GM12878 (cell line): ENCODE measurements around the gene PES1. TPM values are rescaled to one million over a fixed set of nuclear protein-coding genes. Genes with fewer than 3 reads are reported as not detected.

ENCODE experiments used
- ATAC-seq: fragments of 200-7000 bp; cut with Tn5 transposase; 3 replicates; pipeline ENCODE4 v1.9.1; 2020; ENCODE audit warnings: mild to moderate bottlenecking, moderate library complexity
- BruUV-seq: library from RNA; stranded (reverse); fragments of 400-500 nt; replicated peaks from 2 replicates; lab custom pipeline; 2021; lab: Mats Ljungman, UMichigan
- CTCF ChIA-PET: fragments of 300-600 bp; sonication (Branson Sonifier 250); formaldehyde crosslinking; extraction: SDS; loops from one replicate; lab custom pipeline; 2021; ENCODE audit warnings: inconsistent platforms; lab: Yijun Ruan, JAX
- POLR2A ChIA-PET: fragments of 350-600 bp; formaldehyde crosslinking; extraction: SDS; loops from one replicate; lab custom pipeline; 2021; ENCODE audit warnings: inconsistent platforms; lab: Charles Lee
- RAD21 ChIA-PET: fragments of 300-600 bp; sonication (Branson Sonifier 250); formaldehyde crosslinking; loops from one replicate; lab custom pipeline; 2023; ENCODE audit warnings: antibody characterized with exemption; ENCODE audit not compliant: unreplicated experiment; lab: Charles Lee
- SMC1A ChIA-PET: fragments of 300-600 bp; sonication (Branson Sonifier 250); formaldehyde crosslinking; loops from one replicate; lab custom pipeline; 2023; ENCODE audit not compliant: unreplicated experiment, uncharacterized antibody; lab: Charles Lee
- DNase-seq: peaks from one replicate; pipeline ENCODE4 v3.0.0-alpha.2; 2011; ENCODE audit warnings: low read depth, low spot score
- FAIRE-seq: peaks from 3 replicates; lab custom pipeline; 2011; peaks lifted over from hg19 to GRCh38; lab: Jason Lieb, UNC
- H2AFZ ChIP-seq: 2 replicates; pipeline ENCODE4 v1.6.0; 2011; ENCODE audit warnings: low read depth, low read length, control low read depth; ENCODE audit not compliant: control insufficient read depth
- H3K27ac ChIP-seq: 2 replicates; pipeline ENCODE4 v1.5.1; 2011; ENCODE audit warnings: control low read depth; ENCODE audit not compliant: control insufficient read depth, insufficient read depth
- H3K27me3 ChIP-seq, 2 experiments: replicated peaks in 1 of 2; 2 replicates each; pipeline versions ENCODE4 v1.6.0 to v1.6.1; 2011; ENCODE audit warnings: low read length in 1 of 2; ENCODE audit not compliant: control insufficient read depth in 2 of 2, insufficient read depth in 2 of 2
- H3K36me3 ChIP-seq, 2 experiments: 2 replicates each; pipeline ENCODE4 v1.5.1; 2011; ENCODE audit warnings: low read length in 1 of 2; ENCODE audit not compliant: control insufficient read depth in 2 of 2, insufficient read depth in 2 of 2
- H3K4me1 ChIP-seq: 2 replicates; pipeline ENCODE4 v1.6.1; 2011; ENCODE audit warnings: mild to moderate bottlenecking, low read length, moderate library complexity, mixed read lengths; ENCODE audit not compliant: control insufficient read depth, insufficient read depth
- H3K4me2 ChIP-seq: 2 replicates; pipeline ENCODE4 v1.6.0; 2011; ENCODE audit warnings: control low read depth; ENCODE audit not compliant: control insufficient read depth, insufficient read depth
- H3K4me3 ChIP-seq: fragments of 200-600 bp; sonication (generic); 2 replicates; pipeline ENCODE4 v1.5.1; 2016
- H3K79me2 ChIP-seq: 2 replicates; pipeline ENCODE4 v1.6.0; 2011; ENCODE audit warnings: low read length; ENCODE audit not compliant: control insufficient read depth, insufficient read depth
- H3K9ac ChIP-seq: 2 replicates; pipeline ENCODE4 v1.8.0; 2011; ENCODE audit warnings: low read length, control low read depth, mixed read lengths; ENCODE audit not compliant: control insufficient read depth, insufficient read depth
- H3K9me3 ChIP-seq: replicated peaks from 3 replicates; pipeline ENCODE4 v1.5.1; 2011; ENCODE audit warnings: mild to moderate bottlenecking, low read length; ENCODE audit not compliant: control insufficient read depth, insufficient read depth
- H4K20me1 ChIP-seq: 2 replicates; pipeline ENCODE4 v1.6.0; 2011; ENCODE audit not compliant: control insufficient read depth, insufficient read depth
- BCL11A ChIP-seq: IDR thresholded peaks from 2 replicates; pipeline ENCODE4 v1.6.1; 2011; ENCODE audit warnings: low read depth, low read length
- CREB1 ChIP-seq: IDR thresholded peaks from 2 replicates; pipeline ENCODE4 v1.6.1; 2012; ENCODE audit warnings: low read depth, mild to moderate bottlenecking, inconsistent platforms
- DPF2 ChIP-seq: fragments of 450-650 bp; IDR thresholded peaks from 2 replicates; pipeline ENCODE4 v1.6.1; 2017; ENCODE audit warnings: mild to moderate bottlenecking
- FOXM1 ChIP-seq: IDR thresholded peaks from 2 replicates; pipeline ENCODE4 v1.6.1; 2012; ENCODE audit warnings: low read depth, mild to moderate bottlenecking, inconsistent platforms, low read length, moderate library complexity
- JUNB ChIP-seq: IDR thresholded peaks from 2 replicates; pipeline ENCODE4 v1.6.1; 2016; ENCODE audit warnings: antibody characterized with exemption, mild to moderate bottlenecking
- KAT2A ChIP-seq: conservative IDR thresholded peaks from 2 replicates; pipeline ENCODE4 v1.6.1; 2011; ENCODE audit warnings: low read depth, low read length; ENCODE audit not compliant: control insufficient read depth
- KLF5 ChIP-seq: fragments of 450-650 bp; IDR thresholded peaks from 2 replicates; pipeline ENCODE4 v1.6.1; 2014; ENCODE audit warnings: mild to moderate bottlenecking; ENCODE audit not compliant: partially characterized antibody
- MYC ChIP-seq: IDR thresholded peaks from 2 replicates; pipeline ENCODE4 v1.6.1; 2011; ENCODE audit warnings: mild to moderate bottlenecking, low read length, moderate library complexity, inconsistent platforms; ENCODE audit not compliant: insufficient read depth, insufficient replicate concordance, insufficient read length, severe bottlenecking
- NFXL1 ChIP-seq: fragments of 450-650 bp; IDR thresholded peaks from 2 replicates; pipeline ENCODE4 v1.6.1; 2017; ENCODE audit warnings: antibody characterized with exemption, mild to moderate bottlenecking, borderline replicate concordance
- POLR2AphosphoS2 ChIP-seq: IDR thresholded peaks from 2 replicates; pipeline ENCODE4 v1.6.1; 2011; ENCODE audit warnings: low read depth, mild to moderate bottlenecking, low read length, improper control_type of control experiment, moderate library complexity
- RELA ChIP-seq: fragments of 450-650 bp; IDR thresholded peaks from 2 replicates; pipeline ENCODE4 v1.8.0; 2014; ENCODE audit warnings: borderline replicate concordance; ENCODE audit not compliant: partially characterized antibody
- SMC3 ChIP-seq: IDR thresholded peaks from 2 replicates; pipeline ENCODE4 v1.6.1; 2011; ENCODE audit warnings: low read length, improper control_type of control experiment, borderline replicate concordance
- ZSCAN29 ChIP-seq: fragments of 450-650 bp; IDR thresholded peaks from 2 replicates; pipeline ENCODE4 v1.6.1; 2017; ENCODE audit warnings: mild to moderate bottlenecking, moderate library complexity
- WGBS: methylation state at CpG from one replicate; pipeline ENCODE4 v1.1.6; 2016; ENCODE audit warnings: low lambda C conversion rate; ENCODE audit not compliant: insufficient replicate concordance, insufficient coverage; ENCODE audit errors: missing lambda C conversion rate; 5-methylcytosine and 5-hydroxymethylcytosine counted together
- in situ Hi-C: fragments of 300-500 bp; cut with MboI; formaldehyde crosslinking; loops from 9 replicates; pipeline ENCODE4 v1.14.3; 2018; ENCODE audit warnings: mixed read lengths
- intact Hi-C: fragments of 100-400 bp; cut with micrococcal nuclease; formaldehyde crosslinking; loops from one replicate; pipeline ENCODE4 v1.14.2; 2022; ENCODE audit not compliant: unreplicated experiment
- polyA plus RNA-seq, 11 experiments: library from polyadenylated mRNA; depleted of rRNA in 4 of 11; unstranded in 6 of 11; stranded (reverse) in 5 of 11; fragments of >200 nt; fragmentation: Nextera tagmentation in 4 of 11; fragmentation: Illumina TruSeq in 1 of 11; extraction: Ambion mirVana in 4 of 11; extraction: Trizol in 1 of 11; gene quantifications; 1 replicate in 1 of 11; 2 replicates in 10 of 11; pipeline versions ENCODE4 v1.2.1 to v1.2.3, GENCODE V29; 2011 to 2016; ENCODE audit warnings: inconsistent platforms in 2 of 11, missing spikeins in 2 of 11, low read depth in 1 of 11
- total RNA-seq, 4 experiments: library from RNA; depleted of rRNA in 3 of 4; stranded (reverse); fragments of >200 nt in 3 of 4; fragmentation: Illumina TruSeq in 1 of 4; extraction: Trizol in 1 of 4; gene quantifications; 2 replicates each; pipeline versions ENCODE4 v1.2.1 to v1.2.3, GENCODE V29; 2013 to 2021
- TF ChIP-seq, protein P1 (sequence below): IDR thresholded peaks from 2 replicates; pipeline ENCODE4 v1.6.1; 2011; ENCODE audit warnings: borderline replicate concordance, low read depth, mild to moderate bottlenecking, moderate library complexity, low read length; ENCODE audit not compliant: insufficient read depth, poor library complexity, severe bottlenecking
- TF ChIP-seq, protein P2 (sequence below): fragments of 150-350 bp; IDR thresholded peaks from 2 replicates; pipeline ENCODE4 v1.6.1; 2016; ENCODE audit warnings: low read depth, low read length
- TF ChIP-seq, protein P3 (sequence below): fragments of 450-650 bp; IDR thresholded peaks from 2 replicates; pipeline ENCODE4 v1.6.1; 2016; ENCODE audit warnings: mild to moderate bottlenecking

The PES1 gene
- total and polyA plus RNA-seq, 10 of the 15 experiments (the other 5 are each of a cell fraction or from before 2014, with no cell fraction given) = 6.9 to 139 (median 106) TPM

DNA sequence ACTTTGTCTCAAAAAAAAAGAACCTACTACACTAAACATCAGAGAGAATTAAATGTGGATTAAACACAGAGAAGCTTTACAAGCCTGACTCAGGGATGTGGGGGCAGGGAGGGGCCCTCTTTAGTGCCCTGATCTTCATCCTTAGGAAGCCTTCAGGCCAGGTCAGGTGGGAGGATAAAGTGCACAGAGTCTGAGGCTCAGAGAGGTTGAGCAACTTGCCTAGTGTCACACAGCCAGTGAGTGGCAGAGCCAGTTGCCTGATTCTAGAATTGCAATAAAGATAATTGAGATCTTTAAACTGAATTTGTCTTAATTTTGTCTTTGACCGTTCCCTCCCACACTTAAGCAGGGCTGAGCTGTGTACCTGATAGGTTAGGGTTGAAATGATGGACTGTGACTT is 52.3 kb downstream of the PES1 start:
- Histone ChIP-seq H3K9me3 (no peaks in the 10 kb centered on the region; the same call in 2 of the 3 replicates), H3K4me2 (no peak overlapping the region), H3K27ac (no peak overlapping the region), H3K4me1 (peaks cover 3% of the 10 kb centered on the region; the same call in 1 of the 2 replicates), H3K4me3 (no peak overlapping the region), H3K27me3 (peaks cover 7 to 13% of the 10 kb centered on the region in 2 experiments), H3K9ac (no peak overlapping the region), H4K20me1 (no peaks in the 10 kb centered on the region), H3K36me3 (no peaks in the 10 kb centered on the region), H3K79me2 (no peaks in the 10 kb centered on the region), H2AFZ (no peak overlapping the region)
- TF ChIP-seq FOXM1 (no peak), BCL11A (no peak), MYC (no peak), ZSCAN29 (no peak), CREB1 (no peak), NFXL1 (no peak), JUNB (no peak), RELA (no peak), KAT2A (no peak), DPF2 (no peak), KLF5 (no peak), POLR2AphosphoS2 (no peak), SMC3 (no peak)
- TF ChIP-seq, protein P1, sequence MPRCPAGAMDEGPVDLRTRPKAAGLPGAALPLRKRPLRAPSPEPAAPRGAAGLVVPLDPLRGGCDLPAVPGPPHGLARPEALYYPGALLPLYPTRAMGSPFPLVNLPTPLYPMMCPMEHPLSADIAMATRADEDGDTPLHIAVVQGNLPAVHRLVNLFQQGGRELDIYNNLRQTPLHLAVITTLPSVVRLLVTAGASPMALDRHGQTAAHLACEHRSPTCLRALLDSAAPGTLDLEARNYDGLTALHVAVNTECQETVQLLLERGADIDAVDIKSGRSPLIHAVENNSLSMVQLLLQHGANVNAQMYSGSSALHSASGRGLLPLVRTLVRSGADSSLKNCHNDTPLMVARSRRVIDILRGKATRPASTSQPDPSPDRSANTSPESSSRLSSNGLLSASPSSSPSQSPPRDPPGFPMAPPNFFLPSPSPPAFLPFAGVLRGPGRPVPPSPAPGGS = no peak
- TF ChIP-seq, protein P2, sequence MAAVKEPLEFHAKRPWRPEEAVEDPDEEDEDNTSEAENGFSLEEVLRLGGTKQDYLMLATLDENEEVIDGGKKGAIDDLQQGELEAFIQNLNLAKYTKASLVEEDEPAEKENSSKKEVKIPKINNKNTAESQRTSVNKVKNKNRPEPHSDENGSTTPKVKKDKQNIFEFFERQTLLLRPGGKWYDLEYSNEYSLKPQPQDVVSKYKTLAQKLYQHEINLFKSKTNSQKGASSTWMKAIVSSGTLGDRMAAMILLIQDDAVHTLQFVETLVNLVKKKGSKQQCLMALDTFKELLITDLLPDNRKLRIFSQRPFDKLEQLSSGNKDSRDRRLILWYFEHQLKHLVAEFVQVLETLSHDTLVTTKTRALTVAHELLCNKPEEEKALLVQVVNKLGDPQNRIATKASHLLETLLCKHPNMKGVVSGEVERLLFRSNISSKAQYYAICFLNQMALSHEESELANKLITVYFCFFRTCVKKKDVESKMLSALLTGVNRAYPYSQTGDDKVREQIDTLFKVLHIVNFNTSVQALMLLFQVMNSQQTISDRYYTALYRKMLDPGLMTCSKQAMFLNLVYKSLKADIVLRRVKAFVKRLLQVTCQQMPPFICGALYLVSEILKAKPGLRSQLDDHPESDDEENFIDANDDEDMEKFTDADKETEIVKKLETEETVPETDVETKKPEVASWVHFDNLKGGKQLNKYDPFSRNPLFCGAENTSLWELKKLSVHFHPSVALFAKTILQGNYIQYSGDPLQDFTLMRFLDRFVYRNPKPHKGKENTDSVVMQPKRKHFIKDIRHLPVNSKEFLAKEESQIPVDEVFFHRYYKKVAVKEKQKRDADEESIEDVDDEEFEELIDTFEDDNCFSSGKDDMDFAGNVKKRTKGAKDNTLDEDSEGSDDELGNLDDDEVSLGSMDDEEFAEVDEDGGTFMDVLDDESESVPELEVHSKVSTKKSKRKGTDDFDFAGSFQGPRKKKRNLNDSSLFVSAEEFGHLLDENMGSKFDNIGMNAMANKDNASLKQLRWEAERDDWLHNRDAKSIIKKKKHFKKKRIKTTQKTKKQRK = no peak
- TF ChIP-seq, protein P3, sequence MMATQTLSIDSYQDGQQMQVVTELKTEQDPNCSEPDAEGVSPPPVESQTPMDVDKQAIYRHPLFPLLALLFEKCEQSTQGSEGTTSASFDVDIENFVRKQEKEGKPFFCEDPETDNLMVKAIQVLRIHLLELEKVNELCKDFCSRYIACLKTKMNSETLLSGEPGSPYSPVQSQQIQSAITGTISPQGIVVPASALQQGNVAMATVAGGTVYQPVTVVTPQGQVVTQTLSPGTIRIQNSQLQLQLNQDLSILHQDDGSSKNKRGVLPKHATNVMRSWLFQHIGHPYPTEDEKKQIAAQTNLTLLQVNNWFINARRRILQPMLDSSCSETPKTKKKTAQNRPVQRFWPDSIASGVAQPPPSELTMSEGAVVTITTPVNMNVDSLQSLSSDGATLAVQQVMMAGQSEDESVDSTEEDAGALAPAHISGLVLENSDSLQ = no peak
- POLR2A ChIA-PET = no interaction called here
- RAD21 ChIA-PET = no interaction called here
- intact Hi-C loops (no loop called here), in situ Hi-C loops (no loop called here)
- no peak for DNase-seq
- SMC1A ChIA-PET = no interaction called here
- no TSS peak for BruUV-seq
- ATAC-seq = no peak
- CTCF ChIA-PET = no interaction called here
- whole genome bisulfite sequencing = 21% methylated on average over 1 of the region's 1 CpG
- FAIRE-seq = no peak
